ENCODE results near the gene ABO. TPM values are rescaled to one million over a fixed set of nuclear protein-coding genes. Genes with fewer than 3 reads are reported as not detected.
"Not testable (repeated sequence)": the region's sequence is repeated elsewhere in the genome, so short reads cannot be mapped to it uniquely, and the experiment has no call there.

ABO gene
- total RNA-seq, 6 experiments from 2014 or later = 0.06 to 0.29 TPM; not detected in 4

DNA sequence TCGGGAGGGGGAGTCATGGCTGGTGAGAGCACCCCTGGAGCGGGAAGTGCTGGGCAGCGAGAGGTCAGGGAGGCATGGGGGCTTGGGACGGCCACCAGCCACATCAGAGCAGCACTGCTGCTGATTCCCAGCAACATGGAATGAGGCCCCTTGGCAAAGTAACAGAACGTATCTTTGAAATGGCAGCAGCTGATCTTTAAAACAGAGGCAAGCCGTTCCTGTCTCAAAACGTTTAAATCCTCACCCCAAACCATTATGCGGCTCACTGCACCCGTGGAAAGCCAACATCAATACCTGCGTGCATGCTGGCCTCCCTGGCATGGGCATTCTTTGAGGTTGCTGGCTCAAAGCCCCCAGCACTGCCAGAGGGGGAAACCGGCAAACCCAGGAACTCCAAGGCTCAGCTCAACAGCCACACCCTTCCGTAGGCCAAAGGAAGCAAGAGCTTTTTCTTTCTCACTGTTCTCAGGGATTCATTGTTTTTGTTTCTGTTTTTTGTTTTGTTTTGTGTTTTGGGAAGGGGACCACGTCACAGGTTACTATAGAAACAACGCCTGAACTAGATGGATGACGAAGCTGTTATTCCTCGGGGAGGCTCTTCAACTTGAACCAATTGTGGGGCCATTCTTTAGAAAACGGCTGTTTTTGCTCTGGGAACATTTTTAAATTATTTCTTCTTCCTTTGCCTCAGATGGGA lies 37.8 kb downstream of the ABO start:
- intact Hi-C loops (cut with DNase I) = no loop called here
- ATAC-seq (no peak), DNase-seq (no peak)
- no peak overlapping the region for H3K27ac ChIP-seq
- H3K4me1 ChIP-seq = peaks cover 0 to 12% (median 0%) of the 10 kb centered on the region in 4 donors
- no peak overlapping the region for H3K4me3 ChIP-seq
- WGBS (ENCODE audit: insufficient coverage, low coverage, low lambda C conversion rate, missing lambda C conversion rate) = 65% methylated on average over 7 of the region's 17 CpGs
- no peaks in the 10 kb centered on the region for H3K9me3 ChIP-seq
- H3K36me3 ChIP-seq = no peaks in the 10 kb centered on the region
- TF ChIP-seq POLR2A (IDR thresholded peaks at IDR 0.05) = no peak
- no peak for TF ChIP-seq CTCF (IDR thresholded peaks at IDR 0.05)
- no peaks in the 10 kb centered on the region for H3K27me3 ChIP-seq

- intact Hi-C loops (cut with DNase I); H3K9me3 ChIP-seq; H3K27ac ChIP-seq; H3K4me3 ChIP-seq; DNase-seq; H3K36me3 ChIP-seq; H3K27me3 ChIP-seq; ATAC-seq: not testable (repeated sequence)
- H3K4me1 ChIP-seq = peaks cover 0 to 12% (median 0%) of the 10 kb centered on the region in 4 donors
- WGBS (ENCODE audit: insufficient coverage, low coverage, low lambda C conversion rate, missing lambda C conversion rate) = 50% methylated on average over 8 of the region's 19 CpGs
These were observed 38.5 kb downstream of the ABO start for GRCh38 chr9:133236291-133237034.

DNA sequence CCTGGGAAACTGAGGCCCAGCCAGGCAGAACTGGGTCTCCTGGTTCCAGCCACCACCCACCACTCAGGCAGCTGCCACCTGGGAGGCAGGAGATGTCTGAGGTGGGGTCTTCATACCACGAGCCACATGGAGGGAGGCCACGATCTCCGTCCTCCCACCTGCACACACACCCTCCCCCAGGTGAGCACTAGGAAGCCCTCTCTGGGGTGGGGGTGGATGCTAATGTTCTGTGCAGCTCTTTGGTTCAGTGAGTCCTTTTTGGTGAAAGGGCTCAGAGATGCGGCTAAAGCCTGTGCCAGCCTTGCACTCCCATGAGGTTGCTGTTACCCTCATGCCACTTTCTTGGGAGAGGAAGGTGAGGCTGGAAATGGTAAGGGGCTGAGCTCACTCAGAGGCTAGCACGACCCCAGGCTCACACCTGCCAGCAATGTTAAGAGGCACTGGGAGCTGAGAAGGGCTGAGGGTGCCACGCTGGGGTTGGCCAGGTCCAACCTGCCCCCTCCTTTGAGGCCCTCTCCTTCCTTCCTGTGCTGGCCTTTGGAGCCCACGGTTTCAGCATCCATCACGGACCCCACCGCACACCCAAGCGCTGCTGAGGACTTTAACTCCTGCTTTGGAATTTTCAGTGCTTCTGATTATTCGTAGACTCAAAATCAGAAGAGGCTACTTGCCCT lies 39.3 kb downstream of the ABO start:
- H3K4me1 ChIP-seq = peaks cover 0 to 12% (median 0%) of the 10 kb centered on the region in 4 donors
- no peaks in the 10 kb centered on the region for H3K36me3 ChIP-seq
- intact Hi-C loops (cut with DNase I) = no loop called here
- no peaks in the 10 kb centered on the region for H3K27me3 ChIP-seq
- 80% methylated on average over 4 of the region's 11 CpGs for WGBS (ENCODE audit: insufficient coverage, low coverage, low lambda C conversion rate, missing lambda C conversion rate)
- DNase-seq (no peak), ATAC-seq (no peak)
- H3K4me3 ChIP-seq = no peak overlapping the region
- H3K27ac ChIP-seq = no peak overlapping the region
- H3K9me3 ChIP-seq = no peaks in the 10 kb centered on the region
- no peak for TF ChIP-seq POLR2A (IDR thresholded peaks at IDR 0.05)
- TF ChIP-seq CTCF (IDR thresholded peaks at IDR 0.05) = no peak

DNA sequence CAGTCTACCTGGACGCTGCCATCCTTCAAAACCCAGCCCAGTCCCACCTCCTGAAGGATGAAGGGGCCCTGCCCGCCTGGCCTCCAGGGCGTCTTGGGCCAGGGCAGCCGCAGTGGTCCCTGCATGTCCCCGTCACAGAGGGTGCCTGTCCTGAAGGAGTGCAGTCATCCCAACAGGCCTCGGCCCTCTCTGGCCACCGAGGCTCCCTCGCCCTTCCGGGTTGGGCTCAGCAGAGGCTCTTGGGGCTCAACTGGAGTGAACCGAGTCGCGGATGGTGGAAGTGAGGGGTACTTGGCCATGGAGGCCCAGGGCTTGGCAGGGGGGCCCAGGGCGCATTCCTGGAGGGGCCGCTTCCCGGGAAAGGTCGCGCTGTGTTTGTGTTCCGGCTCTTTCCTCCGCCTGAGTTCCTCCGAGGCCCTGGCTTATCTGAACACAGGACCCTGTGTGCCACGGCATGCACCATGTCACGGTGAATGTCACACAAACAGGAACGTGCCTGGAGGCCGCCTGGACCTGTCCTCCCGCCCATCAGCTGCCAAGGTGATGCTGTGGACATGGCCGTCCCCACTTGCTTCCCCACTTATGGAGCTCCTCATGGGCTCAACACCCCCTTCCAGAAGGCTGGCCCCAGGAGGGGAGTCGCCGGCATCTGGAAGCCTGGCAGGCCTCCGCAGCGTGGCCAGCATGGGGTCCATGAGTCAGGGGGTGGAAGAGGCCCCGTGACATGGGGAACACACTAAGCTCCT lies 40.3 kb downstream of the ABO start:
- peaks cover 0 to 12% (median 0%) of the 10 kb centered on the region in 4 donors for H3K4me1 ChIP-seq
- H3K27ac ChIP-seq = no peak overlapping the region
- intact Hi-C loops (cut with DNase I) = no loop called here
- H3K27me3 ChIP-seq = no peaks in the 10 kb centered on the region
- no peak for DNase-seq
- TF ChIP-seq POLR2A (IDR thresholded peaks at IDR 0.05) (no peak), CTCF (IDR thresholded peaks at IDR 0.05) (no peak)
- H3K4me3 ChIP-seq = no peak overlapping the region
- no peaks in the 10 kb centered on the region for H3K36me3 ChIP-seq
- no peak for ATAC-seq
- no peaks in the 10 kb centered on the region for H3K9me3 ChIP-seq
- 75% methylated on average over 2 of the region's 31 CpGs for WGBS (ENCODE audit: insufficient coverage, low coverage, low lambda C conversion rate, missing lambda C conversion rate)
